ENCODE results near the gene ATR. TPM values are rescaled to one million over a fixed set of nuclear protein-coding genes. Genes with fewer than 3 reads are reported as not detected.

The ATR gene
- total and polyA plus RNA-seq, 4 donors: 9.0 to 41.3 (median 23.3) TPM

DNA sequence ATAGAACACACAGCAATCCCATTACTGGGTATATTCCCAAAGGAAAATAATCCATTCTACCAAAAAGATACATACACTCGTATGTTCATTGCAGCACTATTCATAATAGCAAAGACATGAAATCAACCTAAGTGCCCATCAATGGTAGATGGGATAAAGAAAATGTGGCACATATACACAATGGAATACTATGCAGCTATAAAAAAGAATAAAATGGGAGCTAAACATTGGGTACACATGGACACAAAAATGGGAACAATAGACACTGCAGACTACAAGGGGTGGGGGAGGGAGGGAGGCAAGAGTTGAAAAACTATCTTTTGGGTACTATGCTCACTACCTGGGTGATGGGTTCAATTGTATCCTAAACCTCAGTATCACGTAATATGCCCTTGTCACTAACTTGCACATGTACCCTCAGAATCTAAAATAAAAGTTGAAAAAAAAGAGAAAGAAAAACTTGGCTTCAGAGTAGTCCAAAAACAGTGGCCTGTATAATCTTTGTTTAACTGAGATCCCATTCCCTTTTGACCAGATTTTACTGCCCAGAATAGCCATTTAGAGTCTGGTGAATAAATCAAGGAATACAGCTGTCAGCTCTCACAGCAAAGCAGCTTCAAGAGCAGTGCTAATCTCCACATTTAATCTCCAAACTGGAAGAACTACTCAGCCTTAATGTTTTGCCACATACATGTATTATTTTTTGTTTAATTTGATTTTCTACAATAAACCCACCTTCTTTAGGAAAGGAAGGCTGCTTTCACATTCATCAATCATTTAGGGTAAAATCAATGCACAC, 76.1 kb downstream of the ATR start:
- peaks cover 3 to 17% (median 8%) of the 10 kb centered on the region in 4 donors for H3K36me3 ChIP-seq (ENCODE audit: control insufficient read depth in 4 of 4, insufficient read depth in 4 of 4, low read length in 4 of 4)
- no peaks in the 10 kb centered on the region for H3K9me3 ChIP-seq (ENCODE audit: control insufficient read depth in 4 of 4, insufficient read depth in 3 of 4, low read length in 3 of 4)
- TF ChIP-seq, protein P1, sequence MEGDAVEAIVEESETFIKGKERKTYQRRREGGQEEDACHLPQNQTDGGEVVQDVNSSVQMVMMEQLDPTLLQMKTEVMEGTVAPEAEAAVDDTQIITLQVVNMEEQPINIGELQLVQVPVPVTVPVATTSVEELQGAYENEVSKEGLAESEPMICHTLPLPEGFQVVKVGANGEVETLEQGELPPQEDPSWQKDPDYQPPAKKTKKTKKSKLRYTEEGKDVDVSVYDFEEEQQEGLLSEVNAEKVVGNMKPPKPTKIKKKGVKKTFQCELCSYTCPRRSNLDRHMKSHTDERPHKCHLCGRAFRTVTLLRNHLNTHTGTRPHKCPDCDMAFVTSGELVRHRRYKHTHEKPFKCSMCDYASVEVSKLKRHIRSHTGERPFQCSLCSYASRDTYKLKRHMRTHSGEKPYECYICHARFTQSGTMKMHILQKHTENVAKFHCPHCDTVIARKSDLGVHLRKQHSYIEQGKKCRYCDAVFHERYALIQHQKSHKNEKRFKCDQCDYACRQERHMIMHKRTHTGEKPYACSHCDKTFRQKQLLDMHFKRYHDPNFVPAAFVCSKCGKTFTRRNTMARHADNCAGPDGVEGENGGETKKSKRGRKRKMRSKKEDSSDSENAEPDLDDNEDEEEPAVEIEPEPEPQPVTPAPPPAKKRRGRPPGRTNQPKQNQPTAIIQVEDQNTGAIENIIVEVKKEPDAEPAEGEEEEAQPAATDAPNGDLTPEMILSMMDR (IDR thresholded peaks at IDR 0.05; ENCODE audit: control extremely low read depth, extremely low read depth): no peak
- no peak overlapping the region for H3K9ac ChIP-seq (ENCODE audit: insufficient read depth in 1 of 2, low read length in 2 of 2)
- DNase-seq (no peak), ATAC-seq (ENCODE audit: insufficient read depth, low FRiP score) (no peak)
- H3K4me3 ChIP-seq: no peak overlapping the region
- WGBS, 2 donors: 97 to 100% methylated on average over 2 of the region's 2 CpGs
- no peak overlapping the region for H3K27ac ChIP-seq (ENCODE audit: low read depth in 1 of 2, low read length in 1 of 2)
- H3K4me1 ChIP-seq (ENCODE audit: control insufficient read depth in 5 of 5, insufficient read depth in 5 of 5, low read length in 5 of 5): no peaks in the 10 kb centered on the region
- H3K27me3 ChIP-seq (ENCODE audit: control insufficient read depth in 3 of 3, insufficient read depth in 3 of 3, low read length in 2 of 3): no peaks in the 10 kb centered on the region

DNA sequence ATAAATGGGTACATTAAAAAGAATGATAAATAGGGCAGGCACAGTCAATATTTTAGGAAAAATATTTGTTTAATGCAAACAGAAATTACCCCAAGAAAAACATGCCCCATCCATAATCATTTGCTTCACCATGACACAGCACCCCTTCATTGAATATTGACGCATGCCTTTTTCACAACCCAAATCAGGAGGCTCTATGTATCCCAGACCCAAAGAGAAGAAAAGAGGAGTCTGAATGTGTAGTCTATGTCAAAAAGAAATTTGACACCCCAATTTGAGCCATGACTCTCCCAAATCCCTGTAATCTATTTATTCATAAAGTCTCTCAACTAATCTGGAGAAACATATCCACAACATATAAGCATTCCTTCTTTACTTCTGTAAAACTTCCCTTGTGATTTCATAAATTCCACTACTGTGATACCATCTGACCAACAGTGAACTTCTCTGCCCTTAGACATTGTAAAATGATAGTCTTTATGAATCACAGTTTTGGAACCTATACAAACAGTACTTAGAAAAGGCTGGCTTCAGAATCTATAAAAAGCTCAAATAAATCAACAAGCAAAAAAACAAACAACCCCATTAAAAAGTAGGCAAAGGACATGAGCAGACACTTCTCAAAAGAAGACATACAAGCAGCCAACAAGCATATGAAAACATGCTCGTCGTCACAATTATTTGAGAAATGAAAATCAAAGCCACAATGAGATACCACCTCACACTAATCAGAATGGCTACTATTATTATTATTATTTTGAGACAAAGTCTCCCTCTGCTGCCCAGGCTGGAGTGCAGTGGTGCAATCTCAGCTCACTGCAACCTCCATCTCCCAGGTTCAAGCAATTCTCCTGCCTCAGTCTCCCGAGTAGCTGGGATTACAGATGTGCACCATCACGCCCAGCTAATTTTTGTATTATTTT, 77.3 kb downstream of the ATR start:
- no peak for DNase-seq
- TF ChIP-seq, protein P1 (IDR thresholded peaks at IDR 0.05; ENCODE audit: control extremely low read depth, extremely low read depth): no peak
- H3K9ac ChIP-seq (ENCODE audit: insufficient read depth in 1 of 2, low read length in 2 of 2): no peak overlapping the region
- WGBS, 2 donors: 95% methylated on average over 5 of the region's 5 CpGs
- peaks cover 3 to 16% (median 9%) of the 10 kb centered on the region in 4 donors for H3K36me3 ChIP-seq (ENCODE audit: control insufficient read depth in 4 of 4, insufficient read depth in 4 of 4, low read length in 4 of 4)
- no peaks in the 10 kb centered on the region for H3K27me3 ChIP-seq (ENCODE audit: control insufficient read depth in 3 of 3, insufficient read depth in 3 of 3, low read length in 2 of 3)
- ATAC-seq (ENCODE audit: insufficient read depth, low FRiP score): no peak
- H3K9me3 ChIP-seq (ENCODE audit: control insufficient read depth in 4 of 4, insufficient read depth in 3 of 4, low read length in 3 of 4): no peaks in the 10 kb centered on the region
- H3K4me3 ChIP-seq: no peak overlapping the region
- H3K4me1 ChIP-seq (ENCODE audit: control insufficient read depth in 5 of 5, insufficient read depth in 5 of 5, low read length in 5 of 5): no peaks in the 10 kb centered on the region
- H3K27ac ChIP-seq (ENCODE audit: low read depth in 1 of 2, low read length in 1 of 2): no peak overlapping the region

DNA sequence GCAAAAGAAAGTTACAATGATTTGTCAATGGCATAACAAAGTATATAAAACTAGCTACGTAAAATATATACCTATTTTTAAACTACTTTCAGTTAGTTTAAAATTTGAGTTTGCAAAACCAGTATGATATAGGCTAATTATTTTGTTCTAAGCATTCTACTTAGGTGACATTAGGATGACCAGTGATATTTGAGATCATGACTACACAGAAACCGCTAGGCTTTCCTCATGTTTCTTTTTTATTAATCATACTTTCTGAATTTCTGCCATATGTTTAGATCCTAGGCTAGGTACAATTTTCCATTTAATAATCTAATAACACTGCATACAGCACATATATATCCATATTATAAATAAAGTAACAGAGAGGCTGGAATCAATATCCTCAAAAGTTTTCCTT, 78.3 kb downstream of the ATR start:
- Histone ChIP-seq H3K36me3 (ENCODE audit: control insufficient read depth in 4 of 4, insufficient read depth in 4 of 4, low read length in 4 of 4) (peaks cover 3 to 17% (median 11%) of the 10 kb centered on the region in 4 donors), H3K27me3 (ENCODE audit: control insufficient read depth in 3 of 3, insufficient read depth in 3 of 3, low read length in 2 of 3) (no peaks in the 10 kb centered on the region), H3K27ac (ENCODE audit: low read depth in 1 of 2, low read length in 1 of 2) (no peak overlapping the region), H3K9ac (ENCODE audit: insufficient read depth in 1 of 2, low read length in 2 of 2) (no peak overlapping the region), H3K4me3 (no peak overlapping the region), H3K9me3 (ENCODE audit: control insufficient read depth in 4 of 4, insufficient read depth in 3 of 4, low read length in 3 of 4) (no peaks in the 10 kb centered on the region), H3K4me1 (ENCODE audit: control insufficient read depth in 5 of 5, insufficient read depth in 5 of 5, low read length in 5 of 5) (no peaks in the 10 kb centered on the region)
- 76 to 96% methylated on average over 2 of the region's 2 CpGs for WGBS, 2 donors
- no peak for DNase-seq
- TF ChIP-seq, protein P1 (IDR thresholded peaks at IDR 0.05; ENCODE audit: control extremely low read depth, extremely low read depth): no peak
- ATAC-seq (ENCODE audit: insufficient read depth, low FRiP score): no peak

All from lung (tissue), 12 donors.